Dendritic cell treated with granulocyte-macrophage colony-stimulating factor and Interleukin-4, amounts not matched to agents 40 ng/mL and 50 ng/mL, for 4 days (primary cell): Measurements from ENCODE around the gene ANKRD31.
"Not testable (repeated sequence)": the region's sequence is repeated elsewhere in the genome, so short reads cannot be mapped to it uniquely, and the experiment has no call there.

Source experiments
- H3K27ac Mint-ChIP-seq: one replicate; pipeline ENCODE4 v1.8.0; 2022; ENCODE audit warnings: mild to moderate bottlenecking, mixed read lengths
- H3K27me3 Mint-ChIP-seq: one replicate; pipeline ENCODE4 v1.8.0; 2022; ENCODE audit warnings: mild to moderate bottlenecking, mixed read lengths
- H3K36me3 Mint-ChIP-seq: one replicate; pipeline ENCODE4 v1.8.0; 2022; ENCODE audit warnings: low read depth, mixed read lengths
- H3K4me1 Mint-ChIP-seq: one replicate; pipeline ENCODE4 v1.8.0; 2022; ENCODE audit warnings: low read depth, mixed read lengths
- H3K4me3 Mint-ChIP-seq: one replicate; pipeline ENCODE4 v1.8.0; 2022; ENCODE audit warnings: mild to moderate bottlenecking, moderate library complexity, mixed read lengths
- H3K9me3 Mint-ChIP-seq: one replicate; pipeline ENCODE4 v1.8.0; 2022; ENCODE audit warnings: mixed read lengths
- intact Hi-C: fragments of 100-400 bp; cut with micrococcal nuclease; formaldehyde crosslinking; loops from one replicate; pipeline ENCODE4 v1.15.0; 2022

Gene ANKRD31

DNA sequence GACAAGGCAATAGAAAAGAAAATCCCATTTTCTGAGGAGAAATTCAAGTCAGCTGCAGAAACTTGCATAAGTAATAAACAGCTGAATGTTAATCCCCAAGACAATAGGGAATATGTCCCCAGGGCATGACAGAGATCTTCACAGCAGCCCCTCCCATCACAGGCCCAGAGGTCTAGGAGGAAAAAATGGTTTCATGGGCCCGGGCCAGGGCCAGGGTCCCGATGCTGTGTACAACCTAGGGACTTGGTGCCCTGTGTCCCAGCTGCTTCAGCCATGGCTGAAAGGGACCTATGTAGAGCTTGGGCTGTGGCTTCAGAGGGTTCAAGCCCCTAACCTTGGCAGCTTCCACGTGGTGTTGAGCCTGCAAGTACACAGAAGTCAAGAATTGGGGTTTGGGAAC is 75.2 kb downstream of the ANKRD31 start:
- H3K4me3 Mint-ChIP-seq, H3K27ac Mint-ChIP-seq, H3K27me3 Mint-ChIP-seq, intact Hi-C loops, H3K4me1 Mint-ChIP-seq, H3K36me3 Mint-ChIP-seq: not testable (repeated sequence)
- peaks cover 36% of the 10 kb centered on the region for H3K9me3 Mint-ChIP-seq

DNA sequence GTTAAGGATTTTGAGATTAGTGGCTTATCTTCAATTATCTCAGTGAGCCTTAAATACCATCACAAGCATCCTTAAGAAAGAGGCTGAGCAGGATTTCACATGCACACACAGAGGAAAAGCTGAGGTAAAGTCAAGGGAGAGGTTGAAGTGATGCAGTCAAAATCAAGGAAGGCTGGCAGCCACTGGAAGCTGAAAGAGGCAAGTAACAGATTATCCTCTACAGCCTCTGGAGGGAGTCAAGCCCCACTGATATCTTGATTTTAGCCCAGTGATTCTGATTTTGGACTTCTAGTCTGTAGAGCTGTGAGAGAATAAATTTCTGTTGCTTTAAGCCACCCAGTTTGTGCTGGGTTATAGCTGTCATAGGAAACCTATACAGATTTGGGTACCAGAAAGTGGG is 80.1 kb downstream of the ANKRD31 start:
- H3K27ac Mint-ChIP-seq = no peak overlapping the region
- H3K27me3 Mint-ChIP-seq = no peaks in the 10 kb centered on the region
- intact Hi-C loops = no loop called here

DNA sequence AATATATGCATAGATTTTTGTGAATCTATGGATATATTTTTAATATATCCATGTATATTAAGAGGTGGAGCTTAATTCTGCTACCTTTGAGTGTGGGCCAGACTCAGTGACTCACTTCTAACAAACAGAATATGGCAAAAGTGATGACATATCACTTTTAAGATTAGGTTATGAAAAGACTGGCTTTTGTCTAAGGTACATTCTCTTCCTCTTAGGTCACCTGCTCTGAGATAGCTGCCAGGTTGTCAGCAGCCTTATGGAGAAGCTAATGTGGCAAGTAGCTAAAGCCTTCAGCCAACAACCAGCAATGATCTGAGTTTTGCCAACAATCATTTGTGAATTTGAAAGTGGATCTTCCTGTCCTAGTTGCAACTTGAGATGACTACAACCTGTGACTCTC is 83.8 kb downstream of the ANKRD31 start:
- Mint-ChIP-seq H3K27me3 (no peaks in the 10 kb centered on the region), H3K36me3 (no peaks in the 10 kb centered on the region), H3K4me3 (no peak overlapping the region), H3K27ac (no peak overlapping the region), H3K4me1 (no peaks in the 10 kb centered on the region), H3K9me3 (peaks cover 8% of the 10 kb centered on the region)
- intact Hi-C loops = no loop called here

More for the DNA sequence above, 80.1 kb downstream of the ANKRD31 start:
- H3K4me1 Mint-ChIP-seq = no peaks in the 10 kb centered on the region
- H3K36me3 Mint-ChIP-seq = no peaks in the 10 kb centered on the region
- no peak overlapping the region for H3K4me3 Mint-ChIP-seq
- H3K9me3 Mint-ChIP-seq = peaks cover 32% of the 10 kb centered on the region

DNA sequence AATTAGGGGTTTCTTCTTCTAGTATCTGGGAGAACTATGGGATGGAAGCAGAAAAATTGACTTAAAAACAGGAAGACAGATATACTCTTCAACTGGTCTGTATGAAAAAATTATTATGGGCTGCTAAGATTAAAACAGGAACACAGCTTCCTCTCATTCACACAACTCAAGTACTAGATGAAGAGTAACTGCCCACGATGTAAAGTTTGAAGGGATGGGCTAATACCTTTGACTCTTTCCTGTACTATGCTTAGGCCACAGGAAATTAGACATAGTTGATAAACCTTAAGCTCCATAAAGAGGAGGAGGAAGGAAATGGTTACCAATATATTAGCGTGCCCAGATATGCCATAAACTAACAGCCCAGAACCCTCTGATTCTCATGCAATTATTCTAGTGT is 88.6 kb downstream of the ANKRD31 start:
- Mint-ChIP-seq H3K27ac (no peak overlapping the region), H3K4me3 (no peak overlapping the region), H3K4me1 (no peaks in the 10 kb centered on the region), H3K9me3 (peaks cover 8% of the 10 kb centered on the region), H3K36me3 (no peaks in the 10 kb centered on the region), H3K27me3 (no peaks in the 10 kb centered on the region)
- intact Hi-C loops = no loop called here

DNA sequence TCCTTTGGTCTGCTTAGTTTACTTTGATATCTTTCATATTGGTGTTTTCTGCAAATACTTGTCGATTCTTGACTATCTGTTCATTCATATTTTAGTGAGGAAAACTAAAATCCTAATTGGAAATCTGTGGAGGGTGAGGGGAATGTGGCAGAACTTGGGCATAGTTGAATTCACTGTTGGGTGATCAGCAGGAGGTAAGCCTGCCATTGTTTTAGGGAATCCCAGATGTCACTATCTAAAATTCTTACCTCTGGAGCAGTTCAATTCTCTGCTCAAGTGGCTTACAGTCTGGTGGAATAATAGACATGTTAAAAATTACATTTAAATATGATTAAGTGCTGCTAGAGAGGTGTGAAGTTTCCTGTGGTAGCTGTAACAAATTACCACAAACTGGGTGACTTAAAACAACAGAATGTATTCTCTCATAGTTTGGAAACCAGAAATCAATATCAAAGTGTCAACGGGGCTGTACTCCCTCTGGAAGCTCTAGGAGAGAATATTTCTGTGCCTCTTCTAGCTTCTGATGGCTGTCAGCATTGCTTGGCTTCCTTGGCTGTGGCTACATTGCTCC is 94.0 kb downstream of the ANKRD31 start:
- intact Hi-C loops = no loop called here
- H3K27me3 Mint-ChIP-seq = no peaks in the 10 kb centered on the region
- no peaks in the 10 kb centered on the region for H3K4me1 Mint-ChIP-seq
- no peaks in the 10 kb centered on the region for H3K36me3 Mint-ChIP-seq
- no peak overlapping the region for H3K4me3 Mint-ChIP-seq
- H3K27ac Mint-ChIP-seq = no peak overlapping the region
- peaks cover 9% of the 10 kb centered on the region for H3K9me3 Mint-ChIP-seq

DNA sequence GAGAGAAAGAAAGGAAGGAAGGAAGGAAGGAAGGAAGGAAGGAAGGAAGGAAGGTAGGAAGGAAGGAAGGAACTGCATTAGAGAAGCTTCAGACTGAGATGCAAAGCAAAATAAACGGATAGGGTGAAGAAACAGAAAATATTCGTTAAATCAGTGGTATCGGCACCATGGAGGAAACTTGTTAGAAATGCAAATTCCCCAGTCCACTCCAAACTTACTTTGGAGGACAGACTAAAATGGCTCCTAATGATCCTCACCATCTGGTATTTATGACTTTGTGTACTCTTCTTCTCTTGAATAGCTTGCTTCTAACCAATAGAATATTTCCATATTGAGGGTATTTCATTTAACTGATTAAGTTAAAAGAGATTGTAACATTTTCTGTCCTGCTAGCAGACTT is 96.4 kb downstream of the ANKRD31 start:
- Mint-ChIP-seq H3K4me1 (no peaks in the 10 kb centered on the region), H3K4me3 (no peak overlapping the region), H3K9me3 (peaks cover 9% of the 10 kb centered on the region), H3K27me3 (no peaks in the 10 kb centered on the region), H3K27ac (no peak overlapping the region), H3K36me3 (no peaks in the 10 kb centered on the region)
- intact Hi-C loops = no loop called here

DNA sequence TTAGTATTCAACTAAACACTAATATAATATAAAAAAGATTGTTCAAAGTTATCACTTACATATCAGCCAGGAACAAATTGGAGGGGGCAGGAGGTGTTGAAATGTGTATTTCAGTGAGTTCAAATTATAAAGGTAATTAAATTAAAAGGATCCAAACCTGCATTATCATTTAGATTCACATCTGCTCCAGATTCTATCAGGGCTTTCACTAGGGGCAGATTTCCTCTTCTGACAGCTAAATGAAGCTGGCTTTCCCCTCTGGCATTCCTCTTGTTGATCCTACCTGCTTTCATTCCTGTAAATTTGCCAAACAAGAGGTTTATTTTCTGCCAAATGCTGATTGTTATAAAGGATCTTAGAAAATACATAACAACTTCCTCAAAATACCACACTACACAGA is 98.0 kb downstream of the ANKRD31 start:
- intact Hi-C loops = no loop called here
- peaks cover 9% of the 10 kb centered on the region for H3K9me3 Mint-ChIP-seq
- no peaks in the 10 kb centered on the region for H3K36me3 Mint-ChIP-seq
- H3K4me1 Mint-ChIP-seq = no peaks in the 10 kb centered on the region
- no peak overlapping the region for H3K27ac Mint-ChIP-seq
- H3K27me3 Mint-ChIP-seq = no peaks in the 10 kb centered on the region
- no peak overlapping the region for H3K4me3 Mint-ChIP-seq

DNA sequence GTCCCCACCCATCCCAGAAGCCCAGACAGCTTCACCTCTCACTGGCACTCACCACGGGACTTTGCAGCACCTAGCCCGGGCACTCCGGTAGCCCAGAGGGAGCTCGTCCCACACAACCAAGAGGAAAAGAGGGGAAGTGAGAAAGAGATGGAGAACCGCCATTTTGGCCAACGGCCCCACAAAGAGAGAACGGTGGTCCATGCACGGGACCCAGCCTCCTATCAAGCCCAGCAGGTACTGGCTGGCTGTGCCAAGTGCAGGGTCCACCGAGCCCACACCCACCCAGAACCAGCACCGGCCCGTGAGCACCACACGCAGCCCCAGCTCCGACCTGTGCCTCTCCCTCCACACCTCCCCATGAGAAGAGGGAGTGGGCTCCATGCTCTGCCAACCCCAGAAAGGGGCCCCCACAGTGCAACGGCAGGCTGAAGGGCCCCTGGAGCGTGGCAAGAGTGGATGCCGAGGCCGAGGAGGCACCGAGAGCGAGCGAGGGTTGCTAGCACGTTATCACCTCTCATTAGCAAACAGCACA is 105.8 kb downstream of the ANKRD31 start:
- no peaks in the 10 kb centered on the region for H3K4me1 Mint-ChIP-seq
- peaks cover 31% of the 10 kb centered on the region for H3K9me3 Mint-ChIP-seq
- no peaks in the 10 kb centered on the region for H3K36me3 Mint-ChIP-seq
- intact Hi-C loops = no loop called here
- H3K27me3 Mint-ChIP-seq = no peaks in the 10 kb centered on the region
- no peak overlapping the region for H3K4me3 Mint-ChIP-seq
- H3K27ac Mint-ChIP-seq = no peak overlapping the region

DNA sequence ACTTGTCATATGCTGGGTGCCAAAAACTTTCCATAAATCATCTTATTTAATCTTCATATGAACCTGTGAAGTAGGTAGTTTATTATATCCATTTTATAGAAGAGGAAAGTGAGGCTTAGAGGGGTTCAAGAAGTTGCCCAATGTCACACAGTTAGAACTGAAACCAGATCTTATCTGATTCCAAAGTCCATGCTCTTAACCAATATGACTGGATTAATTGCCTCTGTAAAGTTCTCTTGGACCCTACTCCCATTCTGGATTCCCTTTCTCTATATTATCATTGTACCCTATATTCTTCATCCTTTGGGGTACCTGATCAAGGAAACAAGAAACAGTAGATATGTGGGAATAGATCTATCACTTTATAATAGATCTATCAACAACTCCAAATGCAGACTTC is 119.8 kb downstream of the ANKRD31 start:
- intact Hi-C loops = no loop called here
- H3K36me3 Mint-ChIP-seq = no peaks in the 10 kb centered on the region
- no peaks in the 10 kb centered on the region for H3K27me3 Mint-ChIP-seq
- no peak overlapping the region for H3K27ac Mint-ChIP-seq
- no peak overlapping the region for H3K4me3 Mint-ChIP-seq
- H3K9me3 Mint-ChIP-seq = peaks cover 7% of the 10 kb centered on the region
- no peaks in the 10 kb centered on the region for H3K4me1 Mint-ChIP-seq

DNA sequence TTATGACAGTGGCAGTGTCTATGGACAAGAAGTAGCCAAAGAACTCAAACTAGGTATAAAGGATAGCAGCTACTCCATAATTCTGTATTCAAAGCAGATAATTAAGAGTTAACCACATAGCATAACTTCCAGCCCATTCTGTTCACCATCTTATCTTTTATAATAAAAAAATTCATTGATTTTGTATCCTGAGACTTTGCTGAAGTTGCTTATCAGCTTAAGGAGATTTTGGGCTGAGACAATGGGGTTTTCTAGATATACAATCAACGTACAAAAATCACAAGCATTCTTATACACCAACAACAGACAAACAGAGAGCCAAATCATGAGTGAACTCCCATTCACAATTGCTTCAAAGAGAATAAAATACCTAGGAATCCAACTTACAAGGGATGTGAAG is 122.4 kb downstream of the ANKRD31 start:
- H3K27ac Mint-ChIP-seq, intact Hi-C loops, H3K36me3 Mint-ChIP-seq: not testable (repeated sequence)

DNA sequence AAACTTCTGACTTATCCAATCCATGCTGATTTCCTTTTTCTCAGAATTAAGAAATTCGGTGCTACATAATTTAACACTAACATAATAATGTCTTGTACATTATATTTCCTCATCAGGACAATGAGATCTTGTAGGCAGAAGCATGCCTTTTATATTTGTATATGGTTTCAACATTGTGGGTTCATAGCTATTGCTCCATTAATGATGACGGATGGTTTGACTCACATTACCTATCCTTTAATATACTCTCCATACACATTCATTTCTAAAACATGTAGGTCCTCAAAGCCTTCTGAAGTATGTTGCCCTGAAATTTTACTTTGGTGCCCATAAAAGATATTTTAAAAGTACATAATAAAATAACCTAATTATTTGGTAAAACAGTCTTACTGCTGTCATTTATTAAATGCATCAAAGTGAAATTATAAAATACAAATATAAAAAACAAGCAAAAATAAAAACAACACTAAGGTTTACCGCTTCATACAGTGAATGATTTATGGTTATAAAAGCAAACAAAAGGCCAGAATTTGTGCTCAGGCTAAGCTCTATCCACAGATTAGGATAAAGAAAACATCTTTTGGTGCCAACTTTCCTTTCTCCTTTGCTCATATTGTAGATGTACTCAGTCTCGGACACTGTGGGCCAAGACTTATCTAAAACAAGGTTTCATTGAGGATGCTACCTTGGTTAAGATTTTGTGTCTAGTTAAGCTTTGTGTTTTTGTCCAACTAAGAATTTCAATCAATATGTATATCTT is 123.1 kb downstream of the ANKRD31 start:
- H3K9me3 Mint-ChIP-seq = no peaks in the 10 kb centered on the region
- H3K27me3 Mint-ChIP-seq = no peaks in the 10 kb centered on the region
- intact Hi-C loops = no loop called here
- H3K27ac Mint-ChIP-seq = no peak overlapping the region
- H3K36me3 Mint-ChIP-seq = no peaks in the 10 kb centered on the region
- no peaks in the 10 kb centered on the region for H3K4me1 Mint-ChIP-seq
- no peak overlapping the region for H3K4me3 Mint-ChIP-seq

More for the DNA sequence above, 122.4 kb downstream of the ANKRD31 start:
- not testable (repeated sequence) for H3K9me3 Mint-ChIP-seq, H3K27me3 Mint-ChIP-seq, H3K4me1 Mint-ChIP-seq, H3K4me3 Mint-ChIP-seq

DNA sequence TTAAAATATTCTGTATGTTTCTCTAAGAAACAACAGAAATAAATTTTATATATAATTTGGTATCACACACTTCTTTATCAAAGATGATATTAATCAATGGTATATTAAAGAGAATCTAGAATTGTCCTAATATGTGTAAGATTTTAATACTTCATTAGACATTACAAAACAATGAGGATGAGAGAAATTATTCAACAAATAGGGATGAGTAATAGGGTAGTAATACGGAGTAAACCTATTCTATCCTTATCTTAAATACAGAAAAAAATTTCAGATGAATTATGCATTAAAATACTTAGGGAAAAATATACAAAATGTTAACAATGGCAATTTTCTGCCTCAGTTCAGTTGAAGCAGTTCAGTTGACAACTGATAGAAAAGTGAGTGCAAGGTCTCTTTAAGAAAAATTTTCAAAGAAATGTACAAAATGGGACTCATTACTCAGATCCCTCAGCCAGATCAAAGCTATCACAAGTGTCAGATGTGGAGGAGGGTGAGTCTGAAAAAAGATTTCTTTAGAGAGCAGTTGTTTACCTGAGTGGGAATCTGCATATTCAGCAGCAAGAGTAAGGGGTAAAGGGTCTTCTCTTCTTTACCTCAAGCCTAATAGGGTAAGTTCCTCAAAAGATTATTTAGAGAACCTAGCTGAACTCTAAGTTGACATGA is 127.6 kb downstream of the ANKRD31 start:
- intact Hi-C loops = no loop called here
- Mint-ChIP-seq H3K4me1 (no peaks in the 10 kb centered on the region), H3K36me3 (no peaks in the 10 kb centered on the region), H3K9me3 (no peaks in the 10 kb centered on the region), H3K27ac (no peak overlapping the region), H3K27me3 (no peaks in the 10 kb centered on the region), H3K4me3 (no peak overlapping the region)

DNA sequence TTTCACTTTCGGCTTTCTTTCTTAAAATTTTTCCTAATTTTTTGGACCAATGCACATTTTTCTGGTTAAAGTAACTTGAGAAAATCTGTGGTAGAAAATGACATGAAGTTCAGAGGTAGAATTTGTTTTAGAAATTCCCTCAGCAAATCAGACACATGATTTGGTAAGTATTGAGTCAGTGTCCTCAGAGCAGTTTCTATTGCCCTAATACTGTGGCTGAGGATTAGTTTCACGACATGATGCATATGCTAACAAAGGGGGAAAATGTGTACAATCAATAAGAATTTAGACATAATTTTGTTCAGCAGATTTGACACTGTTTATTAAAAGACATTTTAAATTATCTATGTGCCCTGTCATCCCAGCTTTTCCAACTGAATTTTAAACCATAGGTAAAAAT is 128.2 kb downstream of the ANKRD31 start:
- H3K27ac Mint-ChIP-seq = no peak overlapping the region
- H3K27me3 Mint-ChIP-seq = no peaks in the 10 kb centered on the region
- H3K36me3 Mint-ChIP-seq = no peaks in the 10 kb centered on the region
- intact Hi-C loops = no loop called here
- H3K4me3 Mint-ChIP-seq = no peak overlapping the region
- H3K9me3 Mint-ChIP-seq = no peaks in the 10 kb centered on the region
- no peaks in the 10 kb centered on the region for H3K4me1 Mint-ChIP-seq

DNA sequence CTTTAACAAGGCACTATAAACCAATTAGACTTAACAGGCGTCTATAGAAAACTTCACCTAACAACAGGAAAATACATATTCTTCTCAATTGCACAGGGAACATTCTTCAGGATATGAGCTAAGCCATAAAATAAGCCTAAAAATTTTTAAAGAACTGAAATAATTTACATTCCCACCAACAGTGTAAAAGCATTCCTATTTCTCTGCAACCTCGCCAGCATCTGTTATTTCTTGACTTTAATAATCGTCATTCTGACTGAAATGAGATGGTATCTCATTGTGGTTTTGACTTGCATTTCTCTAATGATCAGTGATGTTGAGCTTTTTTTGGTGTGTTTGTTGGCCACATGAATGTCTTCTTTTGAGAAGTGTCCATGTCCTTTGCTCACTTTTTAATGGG is 140.7 kb downstream of the ANKRD31 start:
- peaks cover 12% of the 10 kb centered on the region for H3K9me3 Mint-ChIP-seq
- H3K27ac Mint-ChIP-seq, H3K36me3 Mint-ChIP-seq, H3K27me3 Mint-ChIP-seq, intact Hi-C loops, H3K4me3 Mint-ChIP-seq: not testable (repeated sequence)
- peaks cover 18% of the 10 kb centered on the region for H3K4me1 Mint-ChIP-seq
